NB4 (cell line): Measurements from ENCODE around the gene PDE6B.

Experiments
- MYC ChIP-seq: IDR thresholded peaks from 2 replicates; pipeline ENCODE4 v1.6.1; 2011; ENCODE audit warnings: low read depth, low read length
- POLR2A ChIP-seq: IDR thresholded peaks from 2 replicates; pipeline ENCODE4 v1.6.1; 2011; ENCODE audit warnings: mild to moderate bottlenecking; ENCODE audit not compliant: insufficient read length; ENCODE audit errors: extremely low read depth
- TF ChIP-seq, protein P1 (sequence below): IDR thresholded peaks from one replicate; pipeline ENCODE4 v1.5.1; 2012; ENCODE audit warnings: low read depth, low read length
- TF ChIP-seq, protein P2 (sequence below): IDR thresholded peaks from 2 replicates; pipeline ENCODE4 v1.6.1; 2011; ENCODE audit warnings: low read depth, low read length

DNA sequence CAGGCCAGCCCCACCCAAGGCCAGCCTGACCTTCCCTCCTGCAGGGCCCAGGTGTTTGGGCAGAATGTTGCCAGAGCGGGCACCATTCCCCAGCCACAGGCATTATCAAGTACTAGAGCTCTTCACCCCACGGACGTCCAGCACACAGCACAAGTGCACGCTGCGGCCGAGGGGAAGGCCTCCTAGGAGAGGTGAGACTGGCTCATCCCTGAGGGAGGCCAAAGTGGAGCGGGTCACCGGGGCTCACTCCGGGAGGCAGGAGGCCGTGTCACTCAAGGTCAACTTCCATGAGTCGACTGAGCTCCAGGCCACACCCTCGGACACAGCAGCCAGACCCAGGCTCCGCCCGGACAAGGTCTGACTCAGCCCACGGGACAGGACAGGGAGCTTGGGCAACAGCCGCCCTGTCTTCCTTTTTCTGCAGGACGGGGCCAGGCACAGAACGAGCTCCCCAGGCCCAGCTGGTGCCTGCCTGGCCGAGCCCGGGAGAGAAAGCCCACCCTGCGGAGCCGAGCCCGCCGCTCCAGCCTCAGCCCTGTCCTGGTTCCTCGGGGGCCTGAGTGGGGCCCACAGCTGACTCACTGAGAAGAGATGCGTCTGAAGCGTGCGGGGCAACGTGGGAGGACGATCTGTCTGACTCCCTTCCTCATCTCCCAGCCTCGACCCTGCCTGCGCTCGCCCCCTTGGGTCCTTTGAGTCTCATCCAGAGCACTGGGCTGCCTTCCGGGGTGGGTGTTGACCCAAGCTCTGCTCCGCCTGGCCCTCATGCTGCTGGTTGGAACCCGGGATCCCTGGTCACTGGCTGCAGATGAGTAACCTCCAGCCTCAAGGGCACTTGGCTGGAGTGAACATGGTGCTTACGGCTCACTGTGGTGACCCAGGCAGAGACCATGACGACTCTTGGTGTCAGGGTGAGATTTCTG, 61.9 kb downstream of the PDE6B start:
- TF ChIP-seq, protein P1, sequence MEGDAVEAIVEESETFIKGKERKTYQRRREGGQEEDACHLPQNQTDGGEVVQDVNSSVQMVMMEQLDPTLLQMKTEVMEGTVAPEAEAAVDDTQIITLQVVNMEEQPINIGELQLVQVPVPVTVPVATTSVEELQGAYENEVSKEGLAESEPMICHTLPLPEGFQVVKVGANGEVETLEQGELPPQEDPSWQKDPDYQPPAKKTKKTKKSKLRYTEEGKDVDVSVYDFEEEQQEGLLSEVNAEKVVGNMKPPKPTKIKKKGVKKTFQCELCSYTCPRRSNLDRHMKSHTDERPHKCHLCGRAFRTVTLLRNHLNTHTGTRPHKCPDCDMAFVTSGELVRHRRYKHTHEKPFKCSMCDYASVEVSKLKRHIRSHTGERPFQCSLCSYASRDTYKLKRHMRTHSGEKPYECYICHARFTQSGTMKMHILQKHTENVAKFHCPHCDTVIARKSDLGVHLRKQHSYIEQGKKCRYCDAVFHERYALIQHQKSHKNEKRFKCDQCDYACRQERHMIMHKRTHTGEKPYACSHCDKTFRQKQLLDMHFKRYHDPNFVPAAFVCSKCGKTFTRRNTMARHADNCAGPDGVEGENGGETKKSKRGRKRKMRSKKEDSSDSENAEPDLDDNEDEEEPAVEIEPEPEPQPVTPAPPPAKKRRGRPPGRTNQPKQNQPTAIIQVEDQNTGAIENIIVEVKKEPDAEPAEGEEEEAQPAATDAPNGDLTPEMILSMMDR = no peak
- TF ChIP-seq, protein P2, sequence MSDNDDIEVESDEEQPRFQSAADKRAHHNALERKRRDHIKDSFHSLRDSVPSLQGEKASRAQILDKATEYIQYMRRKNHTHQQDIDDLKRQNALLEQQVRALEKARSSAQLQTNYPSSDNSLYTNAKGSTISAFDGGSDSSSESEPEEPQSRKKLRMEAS = peak; percentile 57; the same call in 1 of the 2 replicates
- peak; percentile 42; the same call in 1 of the 2 replicates for TF ChIP-seq MYC
- TF ChIP-seq POLR2A = peak; percentile 69
